ENCODE data around the gene SENP5. TPM values are rescaled to one million over a fixed set of nuclear protein-coding genes. Genes with fewer than 3 reads are reported as not detected.
"Not testable (repeated sequence)": the region's sequence is repeated elsewhere in the genome, so short reads cannot be mapped to it uniquely, and the experiment has no call there.

Gene SENP5
- total RNA-seq, 1 donor from 2014 or later: 81.4 TPM

GRCh38 chr3:196942915-196943277 lies 75.2 kb downstream of the SENP5 start:
- DNase-seq: peak; percentile 13

- not testable (repeated sequence) for DNase-seq
These were observed 76.5 kb downstream of the SENP5 start for GRCh38 chr3:196944037-196944790.

- no peak for DNase-seq
These were observed 79.6 kb downstream of the SENP5 start for GRCh38 chr3:196947136-196947859.

DNA sequence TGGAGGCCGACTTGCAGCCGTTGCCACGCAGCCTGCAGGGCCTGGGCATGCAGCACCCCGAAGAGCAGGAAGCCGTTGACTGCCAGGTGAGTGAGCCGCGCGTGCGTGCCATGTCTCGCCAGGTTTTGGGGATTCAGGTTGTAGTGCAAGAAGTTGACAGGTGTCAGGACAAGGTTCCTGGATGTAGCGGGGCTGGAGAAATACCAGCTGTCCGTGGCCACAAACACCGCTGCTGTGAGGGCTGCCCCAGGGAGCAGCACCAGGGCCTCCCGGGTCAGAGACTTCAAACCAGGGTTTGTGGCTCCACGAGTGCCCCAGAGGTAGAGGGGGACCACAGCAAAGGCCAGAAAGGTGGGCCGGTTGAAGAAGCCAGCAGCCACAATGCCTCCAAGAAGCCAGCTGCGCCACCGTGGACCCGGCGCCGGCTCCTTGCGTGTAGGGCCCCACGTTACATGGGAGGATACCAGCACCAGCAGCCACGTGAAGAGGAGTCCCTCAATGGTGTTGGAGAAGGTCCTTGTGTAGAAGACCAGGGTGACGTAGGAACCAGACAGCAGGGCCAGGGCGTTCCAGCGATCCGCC lies 80.2 kb downstream of the SENP5 start:
- DNase-seq: no peak

DNA sequence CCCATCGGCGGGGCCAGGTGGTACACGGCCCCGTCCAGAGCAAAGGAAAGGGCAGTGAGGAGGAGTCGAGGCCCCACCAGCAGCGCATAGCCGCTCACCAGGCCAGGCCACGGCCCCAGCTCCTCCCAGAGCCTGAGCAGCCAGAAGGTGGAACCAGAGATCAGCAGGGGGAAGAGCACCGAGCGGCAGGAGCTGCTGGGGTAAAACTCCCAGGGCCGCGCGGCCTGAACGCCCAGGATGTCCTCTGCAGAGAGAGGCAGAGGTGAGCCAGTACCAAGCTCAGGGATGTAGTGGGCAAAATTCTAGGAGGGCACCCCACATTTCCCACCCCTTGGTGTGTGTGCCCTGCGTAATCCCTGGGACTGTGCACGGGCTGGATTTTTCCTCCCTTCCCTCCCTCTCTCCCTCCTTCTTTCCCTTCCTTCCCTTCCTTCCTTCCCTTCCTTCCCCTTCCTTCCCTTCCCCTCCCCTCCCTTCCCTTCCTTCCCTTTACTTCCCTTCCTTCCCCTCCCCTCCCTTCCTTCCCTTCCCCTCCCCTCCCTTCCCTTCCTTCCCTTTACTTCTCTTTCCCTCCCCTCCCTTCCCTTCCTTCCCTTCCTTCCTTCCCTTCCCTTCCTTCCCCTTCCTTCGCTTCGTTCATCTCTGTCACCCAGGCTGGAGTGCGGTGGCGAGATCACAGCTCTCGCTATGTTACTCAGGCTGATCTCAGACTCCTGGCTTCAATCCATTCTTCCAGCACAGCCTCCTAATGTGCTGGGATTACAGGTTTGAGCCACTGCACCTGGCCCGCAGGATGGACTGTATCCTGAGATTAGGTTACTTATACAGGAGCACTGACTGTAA lies 80.9 kb downstream of the SENP5 start:
- DNase-seq: peak; percentile 62

DNA sequence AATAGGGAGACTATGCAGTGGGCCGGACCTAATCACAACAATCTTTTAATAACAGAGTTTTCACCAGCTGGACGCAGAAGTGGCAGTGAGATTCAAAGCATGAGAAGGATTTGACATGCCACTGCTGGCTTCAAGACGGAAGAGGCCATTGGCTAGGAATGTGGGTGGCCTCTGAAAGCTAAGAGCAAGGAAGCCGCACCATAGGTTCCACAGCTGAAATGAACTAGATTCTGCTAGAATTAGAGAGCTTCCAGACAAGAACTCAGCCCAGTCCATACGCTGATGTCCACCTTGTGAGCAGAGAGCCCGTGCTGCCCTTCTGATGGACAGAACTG lies 81.5 kb downstream of the SENP5 start:
- DNase-seq: no peak

DNA sequence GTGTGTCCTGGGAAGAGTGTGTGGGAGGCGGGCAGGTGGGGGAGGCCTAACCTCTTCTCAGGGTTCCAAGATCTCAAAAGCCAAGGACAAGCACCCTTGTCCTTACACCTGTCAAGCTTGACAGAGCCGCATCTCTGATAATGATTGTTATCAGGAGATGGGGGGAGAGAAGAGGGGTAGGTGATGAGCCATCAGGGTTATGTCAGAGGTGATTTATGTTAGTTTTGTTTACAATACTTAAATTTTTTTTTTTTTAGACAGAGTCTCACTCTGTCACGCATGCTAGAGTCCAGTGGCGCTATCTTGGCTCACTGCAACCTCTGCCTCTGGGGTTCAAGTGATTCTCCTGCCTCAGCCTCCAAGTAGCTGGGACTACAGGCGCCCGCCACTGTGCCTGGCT lies 82.0 kb downstream of the SENP5 start:
- DNase-seq: no peak

GRCh38 chr3:196951371-196951770 lies 83.7 kb downstream of the SENP5 start:
- DNase-seq: no peak

DNA sequence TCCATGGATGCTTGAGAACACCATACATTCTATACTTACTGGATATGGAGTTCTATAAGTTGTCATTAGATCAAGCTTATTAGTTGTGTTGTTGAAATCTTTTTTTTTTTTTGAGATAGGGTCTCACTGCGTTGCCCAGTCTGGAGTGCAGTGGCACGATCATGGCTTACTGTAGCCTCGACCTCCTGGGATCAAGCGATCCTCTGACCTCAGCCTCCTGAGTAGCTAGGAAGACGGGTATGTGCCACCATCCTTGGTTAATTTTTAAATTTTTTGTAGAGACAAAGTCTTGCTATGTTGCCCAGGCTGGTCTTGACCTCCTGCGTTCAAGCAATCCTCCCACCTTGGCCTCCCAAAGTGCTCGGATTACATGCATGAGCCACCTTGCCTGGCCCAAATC lies 87.1 kb downstream of the SENP5 start:
- DNase-seq: no peak

GRCh38 chr3:196962108-196962929 lies 94.6 kb downstream of the SENP5 start:
- DNase-seq: no peak

- DNase-seq: no peak
These were observed 95.4 kb downstream of the SENP5 start for GRCh38 chr3:196962930-196963630.

DNA sequence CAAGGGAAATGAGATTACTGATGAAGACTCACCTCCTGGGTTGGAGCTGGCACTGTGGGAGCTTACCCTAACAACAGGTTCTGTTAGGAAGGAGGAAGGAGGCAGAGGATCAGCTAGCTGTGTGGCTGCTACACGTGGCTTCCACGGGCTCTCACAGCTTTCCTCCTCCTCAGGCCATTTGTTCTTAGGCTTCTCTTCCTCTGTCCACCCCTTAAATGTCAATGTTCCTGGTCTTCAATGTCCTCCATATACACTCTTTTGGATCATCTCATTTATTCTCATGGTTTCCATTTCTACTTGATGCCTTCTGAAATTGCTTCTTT lies 95.9 kb downstream of the SENP5 start:
- DNase-seq: no peak

GRCh38 chr3:196965112-196965803 lies 97.5 kb downstream of the SENP5 start:
- DNase-seq: no peak

- no peak for DNase-seq
These were observed 98.1 kb downstream of the SENP5 start for GRCh38 chr3:196965804-196966173.

- DNase-seq: peak; percentile 35
These were observed 99.0 kb downstream of the SENP5 start for GRCh38 chr3:196966526-196967401.

DNA sequence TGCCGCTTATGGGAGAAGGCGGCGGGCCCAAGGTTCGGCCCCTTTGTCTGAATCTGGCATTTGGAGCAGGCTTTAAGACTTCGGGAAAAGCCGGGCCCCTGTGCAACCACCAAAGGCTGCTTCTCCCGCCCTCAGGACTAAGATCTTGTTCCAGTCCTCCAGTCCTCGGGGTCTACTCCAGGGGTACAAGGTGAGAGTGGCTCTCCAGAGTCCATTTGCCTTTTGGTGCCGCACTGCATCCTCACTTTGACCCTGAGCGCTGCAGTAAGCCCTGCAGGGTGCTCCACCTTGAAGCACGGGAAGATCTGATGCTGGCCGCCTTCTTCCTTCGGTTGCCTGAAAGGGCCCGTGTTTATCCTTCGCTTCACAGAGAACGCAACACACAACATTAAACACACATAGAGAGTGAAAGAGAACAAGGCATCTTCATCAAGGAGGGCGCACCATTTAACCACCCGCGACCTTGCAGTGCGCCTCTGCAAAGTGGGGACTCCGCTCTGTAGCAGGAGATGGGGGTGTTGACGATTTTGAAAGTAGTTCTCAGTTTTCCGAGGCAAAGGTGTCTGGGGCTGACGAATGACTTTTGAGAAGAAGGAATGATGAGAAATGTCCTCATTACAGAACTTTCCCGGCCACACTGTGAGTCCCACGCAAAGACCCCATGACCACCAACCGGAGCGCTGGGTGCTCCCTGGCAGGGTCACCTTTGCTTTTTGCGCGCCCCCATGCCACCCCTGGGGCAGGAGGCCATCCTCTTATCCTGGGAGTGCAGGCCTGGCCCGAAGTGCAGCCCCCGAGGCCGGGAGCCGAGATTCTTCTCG lies 99.9 kb downstream of the SENP5 start:
- no peak for DNase-seq

DNA sequence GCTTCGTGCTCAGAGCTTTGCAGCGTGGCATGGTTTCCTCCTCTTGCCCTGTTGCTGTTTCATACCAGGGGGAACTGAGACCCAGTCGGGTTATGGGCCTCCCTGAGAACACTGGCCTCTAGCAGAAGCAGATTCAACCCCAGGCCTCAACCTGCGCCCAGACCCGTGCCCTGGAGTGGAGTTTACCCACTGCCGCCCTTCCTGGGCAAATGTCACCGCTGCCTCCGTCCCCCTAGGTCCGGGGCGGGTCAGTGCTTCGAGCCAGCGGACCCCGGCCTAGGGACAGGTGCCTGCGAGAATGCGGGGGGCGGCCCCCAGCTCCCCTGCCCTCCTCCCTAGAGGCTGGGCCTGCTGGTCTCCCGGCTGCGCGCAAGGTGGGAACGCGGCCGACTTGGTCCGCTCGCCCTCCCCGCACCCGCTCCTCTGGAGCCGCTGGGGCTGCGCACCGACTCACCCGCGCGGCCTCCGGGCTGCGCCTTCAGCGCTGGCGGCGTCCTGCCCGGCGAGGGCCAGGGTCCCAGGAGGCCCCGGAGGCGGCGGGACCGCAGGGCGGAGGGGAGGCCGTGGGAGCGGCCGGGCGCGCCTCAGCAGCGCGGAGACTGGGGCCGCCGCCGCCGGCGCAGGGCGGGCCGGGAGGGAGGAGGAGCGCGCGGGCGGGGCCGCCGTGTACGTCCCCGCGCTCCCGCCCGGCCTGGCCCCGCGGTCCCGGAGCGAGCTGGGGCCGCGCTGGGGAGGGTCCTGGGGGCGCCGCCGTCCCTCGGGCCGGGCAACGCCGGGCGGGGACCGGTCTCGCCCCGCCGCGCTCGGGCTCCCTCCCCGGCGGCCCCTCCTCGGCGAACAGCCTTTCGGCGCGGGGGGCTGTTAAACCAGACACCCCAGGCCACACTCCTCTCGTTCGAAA lies 100.8 kb downstream of the SENP5 start, which contains the start of gene PIGZ:
Gene PIGZ (minus strand): TSS at position 601 of the 901 bp plus-strand sequence. CDS start 16,802 bp downstream, outside the sequence.
- DNase-seq: peak; percentile 44

Data from tongue (tissue), 2 donors.